GM19468 (cell line): Measurements from ENCODE around the gene NRF1.
A peak's percentile ranks its signal among the peaks of the same experiment; 100 is the strongest.
"Not testable (repeated sequence)": the region's sequence is repeated elsewhere in the genome, so short reads cannot be mapped to it uniquely, and the experiment has no call there.

Source experiments
- ATAC-seq: cut with Tn5 transposase; IDR thresholded peaks from one replicate; pipeline ENCODE4 v1.9.1; 2021; ENCODE audit warnings: mild to moderate bottlenecking, moderate library complexity, moderate number of reproducible peaks; ENCODE audit not compliant: unreplicated experiment; ENCODE audit errors: extremely low read depth

Gene NRF1

DNA sequence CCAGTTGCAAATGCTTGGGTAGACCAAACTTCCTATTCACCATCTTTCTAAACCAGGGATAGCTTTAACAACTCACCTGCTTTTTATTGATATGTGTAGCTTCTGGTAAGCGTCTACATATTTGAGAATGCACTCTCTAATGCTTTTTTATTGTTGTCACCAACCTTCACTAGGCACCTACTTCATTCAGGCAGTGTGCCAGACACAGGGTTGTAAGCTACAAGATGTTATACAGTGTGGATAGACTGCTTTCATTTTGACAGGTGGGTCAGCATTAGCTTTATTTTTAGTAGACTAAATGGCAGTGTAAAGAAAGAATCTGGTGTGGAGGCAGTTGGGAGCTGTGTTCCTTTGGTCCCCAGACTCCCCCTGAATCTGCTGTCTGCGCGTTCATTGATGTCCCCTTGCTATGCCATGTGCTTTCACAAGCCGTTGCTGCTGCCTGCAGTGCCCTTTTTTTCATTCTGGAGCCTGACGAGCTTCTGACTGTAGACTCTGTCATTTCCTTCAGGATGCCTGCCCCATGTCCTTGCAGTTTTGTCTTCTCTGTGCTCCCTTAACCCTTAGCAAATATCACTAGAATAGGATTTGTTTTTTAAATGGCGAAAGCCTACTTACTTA, 32.1 kb downstream of the NRF1 start:
- ATAC-seq: no peak

DNA sequence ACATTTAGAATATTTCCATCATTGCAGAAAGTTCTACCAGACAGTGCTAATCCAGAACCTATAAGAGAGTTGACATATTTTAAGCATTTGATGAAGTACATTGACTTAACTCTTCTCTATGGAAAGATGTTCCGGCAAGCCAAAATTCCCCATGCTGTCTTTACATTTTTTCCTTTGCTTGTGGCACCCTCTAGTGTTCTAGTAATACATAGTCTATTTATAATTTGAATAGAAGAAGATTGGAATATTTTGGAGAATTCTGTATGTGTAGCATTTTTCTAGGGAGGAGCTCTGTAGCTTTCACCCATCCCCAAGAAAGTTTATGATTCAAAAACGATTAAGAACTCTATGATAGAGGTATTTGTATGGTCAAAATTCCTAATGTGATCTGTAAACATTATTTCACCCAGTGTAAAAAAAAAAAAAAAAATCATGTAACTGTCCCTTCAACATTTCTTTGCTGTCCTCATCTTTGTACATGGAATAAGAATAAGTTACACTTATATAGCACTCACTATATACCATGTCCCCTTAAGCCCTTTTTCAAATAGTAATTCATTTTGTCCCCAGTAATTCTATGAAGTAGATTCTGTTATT, 33.2 kb downstream of the NRF1 start:
- no peak for ATAC-seq

DNA sequence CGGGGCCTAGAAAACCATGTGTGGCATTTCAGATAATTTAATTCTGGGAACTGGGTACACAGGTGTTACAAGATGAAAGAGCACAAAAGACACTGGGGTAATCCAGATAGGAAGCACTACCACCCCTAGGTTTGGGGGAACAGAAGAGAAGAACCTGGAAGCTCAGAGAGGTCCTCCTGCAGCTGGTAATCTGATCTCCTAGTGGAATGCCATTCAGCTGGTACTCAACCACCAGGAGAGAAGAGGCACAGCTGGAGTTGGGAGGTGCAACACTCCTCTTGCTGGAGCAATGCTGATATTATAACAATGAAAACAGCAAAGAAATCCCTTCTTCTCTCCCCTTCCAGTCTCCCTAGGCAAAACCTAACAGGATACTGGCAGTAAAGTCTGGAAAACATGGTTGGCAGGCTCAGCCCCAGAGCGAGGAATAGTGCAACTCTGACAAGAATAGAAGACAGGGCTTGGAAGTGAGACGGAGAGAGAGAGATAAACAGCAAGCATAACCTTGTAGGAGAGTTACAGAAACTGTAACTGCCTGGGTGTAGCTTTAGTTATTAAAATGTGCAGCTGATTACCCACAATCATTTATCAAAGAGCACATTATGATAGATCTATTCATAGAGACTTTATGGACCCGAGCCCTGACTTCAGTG, 35.0 kb downstream of the NRF1 start:
- no peak for ATAC-seq

DNA sequence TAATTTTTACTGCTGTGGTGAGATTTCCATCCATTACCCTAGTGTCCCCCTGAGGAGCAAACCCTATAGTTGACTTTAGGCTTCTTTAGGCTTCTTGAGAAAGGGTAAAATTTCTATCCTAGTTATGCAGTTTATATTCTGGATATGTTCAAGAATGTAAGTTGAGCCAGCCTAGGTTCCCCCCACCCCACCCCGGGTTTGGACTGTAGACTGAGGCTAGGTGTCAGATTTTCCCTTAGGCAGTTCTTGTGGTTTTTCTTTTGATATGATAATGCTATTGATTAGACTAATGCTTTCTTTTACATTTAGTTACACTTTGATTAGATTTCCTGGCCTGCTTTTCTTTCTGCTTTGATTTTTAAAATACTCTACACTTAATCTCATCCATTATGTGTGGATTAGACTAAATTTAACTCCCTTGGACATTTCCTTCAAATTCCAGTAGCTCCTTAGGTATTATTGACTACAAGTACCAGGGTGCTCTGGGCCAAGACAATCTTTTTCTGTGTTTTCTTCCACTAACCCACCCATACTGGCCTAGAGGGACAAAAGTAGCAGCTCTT, 37.7 kb downstream of the NRF1 start:
- no peak for ATAC-seq

DNA sequence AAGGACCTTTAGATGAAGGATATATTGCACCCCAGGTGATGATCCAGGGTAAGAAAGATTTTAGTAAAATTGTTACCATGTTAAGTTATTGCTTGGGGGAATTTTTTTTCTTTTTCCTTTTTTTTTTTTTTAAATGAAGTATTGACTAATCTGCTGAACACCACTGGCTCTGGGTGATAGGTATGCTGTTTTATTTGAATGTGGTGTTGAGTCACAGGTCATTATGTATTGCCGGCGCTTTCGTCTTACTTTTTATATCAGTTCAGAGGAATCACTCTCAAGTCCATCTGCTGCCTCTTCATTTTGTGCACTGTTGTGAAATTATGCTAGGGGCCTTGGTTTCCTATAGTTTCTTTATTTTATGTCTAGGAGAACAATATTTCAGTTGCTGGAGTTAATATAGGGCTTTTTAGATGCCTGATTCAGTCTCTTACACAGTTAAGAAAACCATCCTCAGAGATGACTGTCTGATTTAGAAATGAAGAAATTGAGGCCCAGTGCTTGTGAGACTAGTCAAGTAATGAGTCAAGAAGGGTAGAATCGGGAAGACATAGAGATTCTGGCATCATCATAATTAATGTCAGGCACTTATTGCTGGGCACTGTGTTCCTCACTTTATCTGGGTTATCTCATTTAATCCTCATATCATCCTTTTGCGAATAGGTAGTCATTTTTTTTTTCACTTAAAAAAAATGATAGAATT, 38.7 kb downstream of the NRF1 start:
- no peak for ATAC-seq

DNA sequence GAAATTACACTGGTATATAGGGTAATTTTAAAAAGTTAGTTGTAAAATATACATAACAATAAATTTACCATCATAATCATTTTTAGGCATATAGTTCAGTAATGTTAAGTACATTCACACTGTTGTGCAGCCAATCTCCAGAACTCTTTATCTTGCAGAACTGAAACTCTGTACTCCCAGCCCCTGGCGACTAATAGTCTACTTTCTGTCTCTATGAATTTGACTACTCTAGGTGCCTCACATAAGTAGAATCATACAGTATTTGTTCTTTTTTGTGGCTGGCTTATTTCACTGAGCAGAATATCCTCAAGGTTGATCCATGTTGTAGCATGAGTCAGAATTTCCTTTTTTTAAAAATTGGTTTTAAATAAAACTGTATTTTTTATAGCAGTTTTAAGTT, 41.4 kb downstream of the NRF1 start:
- peak; percentile 52 for ATAC-seq

DNA sequence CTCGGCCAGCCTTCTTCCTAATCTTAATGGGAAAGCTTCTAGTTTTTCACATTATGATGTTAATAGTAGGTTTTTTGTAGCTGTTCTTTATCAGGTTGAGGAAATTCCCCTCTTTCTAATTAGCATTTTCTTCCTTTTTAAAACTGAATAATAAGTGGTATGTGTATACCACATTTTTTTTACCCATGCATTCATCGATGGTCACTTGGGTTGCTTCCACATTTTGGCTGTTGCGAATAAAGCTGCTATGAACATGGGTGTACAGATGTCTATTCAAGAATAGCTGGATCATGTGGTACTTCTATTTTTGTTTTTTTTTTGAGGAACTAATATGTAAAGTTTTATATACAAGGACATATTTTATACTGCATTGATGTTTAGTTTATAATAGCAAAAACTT, 44.3 kb downstream of the NRF1 start:
- ATAC-seq: no peak

DNA sequence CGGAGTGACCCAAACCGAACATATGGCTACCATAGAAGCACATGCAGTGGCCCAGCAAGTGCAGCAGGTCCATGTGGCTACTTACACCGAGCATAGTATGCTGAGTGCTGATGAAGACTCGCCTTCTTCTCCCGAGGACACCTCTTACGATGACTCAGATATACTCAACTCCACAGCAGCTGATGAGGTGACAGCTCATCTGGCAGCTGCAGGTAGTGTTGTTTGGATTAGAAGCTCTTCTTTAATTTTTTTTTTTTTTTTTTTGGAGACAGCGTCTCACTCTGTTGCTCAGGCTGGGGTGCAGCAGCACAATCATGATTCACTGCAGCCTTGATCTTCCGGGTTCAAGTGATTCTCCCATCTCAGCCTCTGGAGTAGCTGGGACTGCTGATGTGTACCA, 45.8 kb downstream of the NRF1 start:
- no peak for ATAC-seq

DNA sequence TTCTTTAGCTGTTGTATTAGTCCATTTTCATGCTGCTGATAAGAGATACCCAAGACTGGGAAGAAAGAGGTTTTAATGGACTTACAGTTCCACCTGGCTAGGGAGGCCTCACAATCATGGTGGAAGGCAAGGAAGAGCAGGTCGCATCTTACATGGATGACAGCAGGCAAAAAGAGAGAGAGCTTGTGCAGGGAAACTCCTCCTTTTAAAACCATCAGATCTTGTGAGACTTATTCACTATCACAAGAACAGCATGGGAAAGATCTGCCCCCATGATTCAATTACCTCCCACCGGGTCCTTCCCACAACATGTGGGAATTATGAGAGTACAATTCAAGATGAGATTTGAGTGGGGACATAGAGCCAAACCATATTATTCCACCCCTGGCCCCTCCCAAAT, 48.4 kb downstream of the NRF1 start:
- ATAC-seq: not testable (repeated sequence)

DNA sequence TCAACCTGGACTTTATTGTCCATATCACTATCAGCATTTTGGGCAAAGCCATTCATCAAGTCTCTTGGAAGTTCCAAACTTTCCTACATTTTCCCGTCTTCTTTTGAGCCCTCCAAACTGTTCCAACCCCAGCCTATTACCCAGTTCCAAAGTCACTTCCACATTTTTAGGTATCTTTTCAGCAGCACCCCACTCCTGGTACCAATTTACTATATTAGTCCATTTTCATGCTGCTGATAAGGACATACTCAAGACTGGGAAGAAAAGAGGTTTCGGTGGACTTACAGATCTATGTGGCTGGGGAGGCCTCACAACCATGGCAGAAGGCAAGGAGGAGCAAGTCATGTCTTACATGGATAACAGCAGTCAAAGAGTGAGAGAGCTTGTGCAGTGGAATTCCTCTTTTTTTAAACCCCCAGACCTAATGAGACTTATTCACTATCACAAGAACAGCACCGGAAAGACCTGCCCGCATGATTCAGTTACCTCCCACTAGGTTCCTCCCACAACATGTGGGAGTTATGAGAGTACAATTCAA, 50.2 kb downstream of the NRF1 start:
- no peak for ATAC-seq

DNA sequence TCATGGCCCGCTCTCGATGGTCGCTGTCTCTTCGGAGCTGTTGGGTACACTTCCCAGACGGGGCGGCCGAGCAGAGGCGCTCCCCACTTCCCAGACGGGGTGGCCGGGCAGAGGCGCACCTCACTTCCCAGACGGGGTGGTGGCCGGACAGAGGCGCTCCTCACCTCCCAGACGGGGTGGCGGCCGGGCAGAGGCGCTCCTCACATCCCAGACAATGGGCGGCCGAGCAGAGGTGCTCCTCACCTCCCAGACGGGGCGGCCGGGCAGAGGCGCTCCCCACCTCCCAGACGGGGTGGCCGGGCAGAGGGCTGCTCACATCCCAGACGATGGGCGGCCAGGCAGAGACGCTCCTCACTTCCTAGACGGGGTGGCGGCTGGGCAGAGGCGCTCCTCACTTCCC, 51.7 kb downstream of the NRF1 start:
- not testable (repeated sequence) for ATAC-seq

DNA sequence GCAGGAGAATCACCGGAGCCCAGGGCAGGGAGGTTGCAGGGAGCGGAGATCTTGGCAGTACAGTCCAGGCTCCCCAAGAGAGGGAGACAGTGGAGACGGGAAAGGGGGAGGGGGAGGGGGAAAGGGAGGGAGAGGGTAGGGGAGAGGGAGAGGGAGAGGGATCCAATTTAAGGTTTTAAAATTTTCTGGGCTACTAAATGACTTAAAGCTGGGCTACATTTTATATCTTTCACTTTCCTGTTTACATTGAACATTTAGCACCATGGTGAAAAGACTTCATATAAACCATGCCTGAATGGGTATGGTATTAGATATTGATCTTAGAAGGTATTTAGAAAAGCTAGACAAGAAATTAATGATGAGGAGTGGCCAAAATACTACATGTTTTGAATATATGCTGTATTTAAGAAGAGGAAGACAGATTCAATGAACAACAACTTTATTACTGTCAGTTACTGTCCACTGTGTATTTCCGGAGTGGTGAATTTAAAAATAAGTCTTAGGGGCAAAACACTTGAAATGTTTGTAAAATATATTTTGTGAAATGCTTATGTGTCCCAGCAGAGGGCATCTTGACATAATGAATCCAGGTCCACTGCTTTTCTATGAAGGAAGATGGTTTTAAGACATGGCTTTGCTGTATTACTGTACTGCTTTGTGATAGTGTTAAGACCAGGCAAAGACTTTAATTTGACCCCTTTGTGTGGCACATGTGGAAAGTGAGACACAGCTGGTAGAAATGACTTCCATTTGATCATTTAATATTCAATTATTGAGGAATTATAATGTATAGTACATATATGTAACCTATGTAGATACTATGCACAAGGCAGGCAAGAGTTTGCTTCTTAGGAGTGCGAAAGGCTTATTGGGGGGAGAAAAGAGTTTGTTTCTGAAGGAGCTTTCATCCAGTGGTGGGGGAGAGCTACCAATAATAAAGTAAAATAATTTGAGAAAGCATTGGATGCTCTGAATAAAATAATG, 52.8 kb downstream of the NRF1 start:
- no peak for ATAC-seq

DNA sequence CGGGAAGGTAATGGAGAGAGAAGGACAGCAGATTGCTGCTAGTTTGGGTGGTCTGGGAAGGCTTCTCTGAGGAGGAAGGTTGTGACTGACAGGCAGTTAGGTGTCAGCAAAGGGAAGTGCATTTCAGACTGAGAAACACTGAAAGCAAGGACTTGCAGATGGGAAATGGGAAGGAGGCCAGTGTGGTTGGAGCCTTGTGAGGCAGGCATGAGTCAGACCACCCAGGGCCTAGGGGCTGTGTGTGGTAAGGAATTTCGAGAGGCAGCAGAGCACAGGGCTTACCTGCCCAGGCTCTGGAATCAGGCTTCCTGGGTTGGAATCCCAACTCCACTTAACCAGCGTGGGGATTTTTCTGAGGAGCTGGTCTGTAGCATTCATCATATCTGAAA, 53.5 kb downstream of the NRF1 start:
- no peak for ATAC-seq

DNA sequence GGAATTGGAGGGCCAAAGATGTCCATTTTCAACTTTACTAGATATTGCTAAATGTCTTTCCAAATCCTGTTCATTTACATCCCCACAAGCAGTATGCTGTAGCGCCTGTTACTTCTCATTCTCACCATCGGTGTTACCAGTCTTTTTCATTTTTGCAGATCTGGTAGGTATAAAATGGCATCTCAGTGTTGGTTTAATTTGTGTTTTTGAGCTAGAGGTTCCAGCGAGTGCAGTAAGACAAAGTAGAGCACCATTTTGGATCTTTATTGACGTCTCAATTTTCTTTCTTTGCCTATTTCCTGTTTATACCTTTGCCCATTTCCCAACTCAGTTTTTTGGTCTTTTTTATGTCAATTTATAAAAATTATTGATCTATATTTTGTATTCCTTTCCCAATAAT, 55.6 kb downstream of the NRF1 start:
- no peak for ATAC-seq

DNA sequence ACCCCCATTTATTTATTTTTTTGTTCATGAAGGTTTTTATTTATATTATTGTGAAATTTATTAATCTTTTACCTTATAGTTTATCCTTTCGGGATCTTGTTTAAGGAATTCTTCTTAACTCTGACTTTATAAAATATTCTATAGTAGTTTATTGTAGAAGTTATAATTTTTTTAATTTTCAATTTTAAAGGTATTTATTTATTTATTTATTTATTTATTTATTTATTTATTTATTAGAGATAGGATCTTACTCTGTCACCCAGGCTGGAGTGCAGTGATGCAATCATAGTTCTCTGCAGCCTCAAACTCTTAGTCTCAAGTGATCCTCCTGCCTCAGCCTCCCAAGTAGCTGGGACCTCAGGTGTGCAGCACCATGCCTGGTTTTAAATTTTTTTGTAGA, 56.0 kb downstream of the NRF1 start:
- no peak for ATAC-seq

DNA sequence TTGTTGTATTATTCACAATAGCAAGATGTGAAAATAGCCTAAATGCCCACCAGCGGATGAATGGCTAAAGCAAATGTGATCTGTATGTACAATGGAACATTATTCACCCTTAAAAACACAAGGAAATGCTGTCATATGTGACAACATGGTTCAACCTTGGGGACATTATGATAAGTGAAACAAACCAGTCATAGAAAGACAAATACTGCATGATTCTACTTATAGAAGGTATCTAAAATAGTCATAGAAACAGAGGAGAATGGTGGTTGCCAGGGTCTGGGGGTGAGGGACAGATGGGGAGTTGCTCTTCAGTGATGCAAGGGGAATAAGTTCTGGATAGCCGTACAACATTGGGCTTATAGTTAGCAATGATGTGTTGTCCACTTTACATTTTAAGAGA, 58.4 kb downstream of the NRF1 start:
- ATAC-seq: no peak

DNA sequence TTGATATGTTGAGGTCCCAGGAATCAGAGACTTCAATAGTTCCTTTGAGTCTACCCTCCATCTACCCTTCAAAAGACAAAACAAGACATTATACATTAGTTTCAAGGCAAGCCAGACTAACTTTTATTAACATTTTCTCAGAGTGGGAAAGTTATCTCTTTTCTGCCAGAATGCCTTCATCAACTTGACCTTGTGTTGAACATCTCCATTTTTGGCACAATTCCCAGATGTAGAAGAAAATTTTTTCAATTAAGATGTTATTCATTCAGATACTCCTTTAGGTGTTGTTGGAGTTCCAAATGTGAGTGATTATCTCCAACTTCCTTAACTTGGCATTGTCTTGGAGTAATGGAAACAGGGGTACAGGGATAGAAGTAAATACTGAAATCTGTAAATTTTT, 59.1 kb downstream of the NRF1 start:
- no peak for ATAC-seq

DNA sequence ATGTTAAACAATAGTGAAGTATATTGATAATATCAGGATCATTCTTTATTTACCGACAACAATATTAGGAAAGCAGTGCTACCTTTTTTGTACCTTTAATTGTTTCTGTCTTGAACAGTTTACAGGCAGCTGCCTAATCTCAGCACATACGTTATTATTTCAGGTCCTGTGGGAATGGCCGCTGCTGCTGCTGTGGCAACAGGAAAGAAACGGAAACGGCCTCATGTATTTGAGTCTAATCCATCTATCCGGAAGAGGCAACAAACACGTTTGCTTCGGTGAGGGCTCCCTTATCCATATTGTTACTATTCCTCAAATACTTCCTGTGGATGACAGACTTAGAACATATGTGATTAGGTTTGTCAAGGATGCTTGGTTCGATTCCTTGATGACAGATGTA, 59.7 kb downstream of the NRF1 start:
- ATAC-seq: no peak

DNA sequence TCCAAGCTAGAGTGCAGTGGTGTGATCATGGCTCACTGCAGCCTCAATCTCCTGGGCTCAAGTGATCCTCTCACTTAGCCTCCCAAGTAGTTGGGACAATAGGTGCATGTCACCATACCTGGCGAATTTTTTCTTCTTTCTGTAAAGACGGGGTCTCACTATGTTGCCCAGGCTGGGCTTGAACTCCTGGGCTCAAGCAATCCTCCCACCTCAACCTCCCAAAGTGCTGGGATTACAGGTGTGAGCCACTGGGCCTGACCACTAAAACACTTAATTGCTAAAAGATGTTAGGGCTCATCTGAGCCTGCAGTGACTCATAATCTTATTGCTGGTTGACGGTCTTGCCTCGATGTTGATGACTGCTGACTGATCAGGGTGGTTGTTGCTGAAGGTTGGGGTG, 63.0 kb downstream of the NRF1 start:
- ATAC-seq: not testable (repeated sequence)

DNA sequence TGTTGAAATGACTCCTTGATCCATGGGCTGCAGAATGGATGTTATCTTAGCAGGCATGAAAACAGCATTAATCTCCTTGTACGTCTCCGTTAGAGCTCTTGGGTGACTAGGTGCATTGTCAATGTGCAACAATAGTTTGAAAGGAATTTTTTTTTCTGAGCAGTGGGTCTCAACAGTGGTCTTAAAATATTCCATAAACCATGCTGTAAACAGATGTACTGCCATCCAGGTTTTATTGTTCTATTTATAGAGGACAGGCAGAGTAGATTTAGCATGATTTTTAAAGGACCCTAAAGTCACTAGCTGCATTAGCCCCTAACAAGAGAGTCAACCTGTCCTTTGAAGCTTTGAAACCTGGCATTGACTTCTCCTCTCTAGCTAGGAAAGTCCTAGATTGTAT, 64.0 kb downstream of the NRF1 start:
- ATAC-seq: no peak
